HL-60 (cell line): ENCODE measurements around the gene OR6K6.

Experiments
- DNase-seq, 2 experiments: peaks; one replicate each; pipeline ENCODE4 v3.0.0-alpha.2; 2010 to 2020; ENCODE audit warnings: low read depth in 1 of 2, low spot score in 1 of 2
- H3K27ac ChIP-seq: fragments of 250-450 bp; sonication (Bioruptor Pico); replicated peaks from 2 replicates; pipeline ENCODE4 v1.5.1; 2020; ENCODE audit warnings: mild to moderate bottlenecking, moderate library complexity
- H3K27me3 ChIP-seq: fragments of 250-450 bp; sonication (Bioruptor Pico); 2 replicates; pipeline ENCODE4 v1.5.1; 2021; ENCODE audit warnings: mild to moderate bottlenecking, moderate library complexity; ENCODE audit not compliant: insufficient read depth, poor library complexity, severe bottlenecking
- H3K4me3 ChIP-seq: replicated peaks from 2 replicates; pipeline ENCODE4 v1.5.1; 2011; ENCODE audit warnings: mild to moderate bottlenecking, control low read depth, low read length; ENCODE audit not compliant: insufficient read depth
- CTCF ChIP-seq: IDR thresholded peaks from one replicate; pipeline ENCODE4 v1.5.1; 2011; ENCODE audit warnings: low read length, control low read depth, inconsistent platforms; ENCODE audit not compliant: insufficient read depth
- GABPA ChIP-seq: IDR thresholded peaks from 2 replicates; pipeline ENCODE4 v1.6.1; 2012; ENCODE audit warnings: low read depth
- POLR2AphosphoS5 ChIP-seq: IDR thresholded peaks from 2 replicates; pipeline ENCODE4 v1.6.1; 2012; ENCODE audit warnings: low read depth
- REST ChIP-seq: IDR thresholded peaks from 2 replicates; pipeline ENCODE4 v1.6.1; 2012; ENCODE audit warnings: low read depth; ENCODE audit not compliant: insufficient replicate concordance
- SPI1 ChIP-seq: IDR thresholded peaks from 2 replicates; pipeline ENCODE4 v1.6.1; 2012; ENCODE audit warnings: low read depth, mild to moderate bottlenecking, borderline replicate concordance
- long read RNA-seq: library from polyadenylated mRNA; unstranded; transcript quantifications from one replicate; pipeline ENCODE4 v2.0.0, GENCODE V29; 2020

OR6K6 gene
- long read RNA-seq, result 0 reads

DNA sequence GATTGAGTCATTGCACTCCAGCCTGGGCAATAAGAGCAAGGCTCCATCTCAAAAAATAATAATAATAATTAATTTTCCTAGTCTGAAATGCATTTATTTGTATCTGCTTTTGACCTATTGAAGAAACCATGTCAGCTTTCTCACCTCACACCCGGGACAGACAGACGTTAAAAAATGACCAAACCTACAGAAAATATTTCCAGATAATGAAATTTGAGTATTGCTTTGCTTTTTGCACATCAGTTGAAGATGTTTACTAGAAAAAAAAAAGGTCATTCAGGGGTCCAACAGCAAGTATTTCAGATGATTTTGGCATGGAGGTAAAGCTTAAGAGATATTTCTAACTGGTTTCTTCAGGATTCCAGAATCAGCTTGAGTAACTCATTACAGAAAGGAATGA is at the start of gene OR6K6:
Gene OR6K6 (plus strand): TSS at position 301 of the 400 bp plus-strand sequence. CDS start 168 bp downstream, outside the sequence.
- H3K27me3 ChIP-seq, result no peaks in the 10 kb centered on the region
- no peak for DNase-seq

DNA sequence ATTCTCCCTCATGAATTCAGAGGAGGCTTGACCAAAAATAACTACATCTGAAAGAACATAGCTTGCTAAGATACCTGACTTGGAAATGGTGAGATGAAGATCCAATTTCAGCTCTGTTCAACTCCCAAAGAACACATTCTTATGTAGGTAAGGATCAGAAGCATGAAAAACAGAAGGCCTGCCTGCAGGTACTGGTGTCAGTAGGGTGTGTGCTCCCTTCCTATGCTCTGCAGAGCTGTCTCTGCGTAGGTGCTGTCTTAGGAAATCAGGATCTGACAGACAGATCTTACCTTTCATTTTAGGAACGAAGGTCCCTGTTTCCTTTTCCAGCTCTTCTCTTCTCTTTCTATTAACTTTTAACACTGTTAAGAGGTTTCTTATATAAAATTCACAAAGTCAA is 48.4 kb upstream of the OR6K6 start:
- TF ChIP-seq SPI1 (no peak), REST (no peak), GABPA (no peak), CTCF (no peak), POLR2AphosphoS5 (no peak)
- DNase-seq, result no peak
- no peak overlapping the region for H3K4me3 ChIP-seq
- H3K27me3 ChIP-seq, result no peaks in the 10 kb centered on the region
- no peak overlapping the region for H3K27ac ChIP-seq

More for the DNA sequence above, at the start of gene OR6K6:
- no peak for TF ChIP-seq REST
- no peak for TF ChIP-seq POLR2AphosphoS5
- TF ChIP-seq GABPA, result no peak
- TF ChIP-seq CTCF, result no peak
- TF ChIP-seq SPI1, result no peak
- H3K4me3 ChIP-seq, result no peak within 1 kb of the TSS
- H3K27ac ChIP-seq, result no peak within 1 kb of the TSS

DNA sequence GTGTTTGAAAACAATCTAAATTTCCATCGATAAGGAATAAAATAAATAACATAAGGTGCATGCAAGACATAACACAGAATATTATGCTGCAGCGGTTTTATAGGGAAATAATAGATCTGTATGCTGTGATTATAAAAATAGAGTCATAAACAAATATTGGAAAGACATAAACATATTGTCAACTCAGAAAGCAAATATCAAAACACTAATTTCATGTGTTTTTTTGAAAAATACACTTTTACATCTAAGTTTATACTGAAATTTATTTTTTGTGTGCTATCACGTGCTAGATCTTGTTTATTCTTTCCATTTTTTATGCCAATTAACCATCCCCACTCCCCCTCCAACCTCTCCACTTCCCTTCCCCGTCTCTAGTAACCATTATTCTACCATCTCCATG is 43.4 kb upstream of the OR6K6 start:
- Histone ChIP-seq H3K27me3 (no peaks in the 10 kb centered on the region), H3K27ac (no peak overlapping the region), H3K4me3 (no peak overlapping the region)
- no peak for TF ChIP-seq GABPA
- TF ChIP-seq SPI1, result no peak
- TF ChIP-seq CTCF, result no peak
- no peak for TF ChIP-seq REST
- no peak for TF ChIP-seq POLR2AphosphoS5
- no peak for DNase-seq
